Measurements from ENCODE around the gene CDC42BPB.

DNA sequence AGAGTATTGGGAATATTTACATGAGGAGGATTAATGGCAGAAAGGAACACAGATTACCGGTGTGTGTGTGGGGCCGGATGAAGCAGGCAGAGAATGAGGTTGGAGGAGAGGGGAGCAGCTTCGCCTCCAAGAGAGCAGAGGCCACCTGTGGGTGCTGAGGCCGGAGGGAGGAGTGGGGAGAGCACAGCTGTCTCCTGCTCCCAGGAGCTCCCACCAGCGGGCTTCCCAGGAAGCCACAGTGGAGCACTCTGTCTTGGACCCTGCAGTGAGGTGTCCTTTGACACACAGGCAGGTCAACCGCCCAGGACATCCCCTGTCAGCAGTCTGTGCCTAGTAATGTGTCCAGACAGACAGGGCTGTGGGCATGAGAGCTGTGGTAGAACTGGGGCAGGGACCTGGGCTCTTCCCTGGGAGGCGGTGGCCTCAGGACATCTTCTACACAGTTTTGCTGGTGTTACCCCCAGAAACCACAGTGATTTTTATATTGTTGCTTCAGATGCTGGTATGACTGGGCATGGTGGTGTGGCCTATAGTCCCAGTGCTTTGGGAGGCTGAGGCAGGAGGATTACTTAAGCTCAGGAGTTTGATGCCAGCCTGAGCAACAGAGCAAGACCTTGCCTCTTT, 153.3 kb downstream of the CDC42BPB start:
- TF ChIP-seq SIN3A (IDR thresholded peaks at IDR 0.05; ENCODE audit: borderline replicate concordance, insufficient read depth, low read depth, low read length): no peak
- TF ChIP-seq, protein P1, sequence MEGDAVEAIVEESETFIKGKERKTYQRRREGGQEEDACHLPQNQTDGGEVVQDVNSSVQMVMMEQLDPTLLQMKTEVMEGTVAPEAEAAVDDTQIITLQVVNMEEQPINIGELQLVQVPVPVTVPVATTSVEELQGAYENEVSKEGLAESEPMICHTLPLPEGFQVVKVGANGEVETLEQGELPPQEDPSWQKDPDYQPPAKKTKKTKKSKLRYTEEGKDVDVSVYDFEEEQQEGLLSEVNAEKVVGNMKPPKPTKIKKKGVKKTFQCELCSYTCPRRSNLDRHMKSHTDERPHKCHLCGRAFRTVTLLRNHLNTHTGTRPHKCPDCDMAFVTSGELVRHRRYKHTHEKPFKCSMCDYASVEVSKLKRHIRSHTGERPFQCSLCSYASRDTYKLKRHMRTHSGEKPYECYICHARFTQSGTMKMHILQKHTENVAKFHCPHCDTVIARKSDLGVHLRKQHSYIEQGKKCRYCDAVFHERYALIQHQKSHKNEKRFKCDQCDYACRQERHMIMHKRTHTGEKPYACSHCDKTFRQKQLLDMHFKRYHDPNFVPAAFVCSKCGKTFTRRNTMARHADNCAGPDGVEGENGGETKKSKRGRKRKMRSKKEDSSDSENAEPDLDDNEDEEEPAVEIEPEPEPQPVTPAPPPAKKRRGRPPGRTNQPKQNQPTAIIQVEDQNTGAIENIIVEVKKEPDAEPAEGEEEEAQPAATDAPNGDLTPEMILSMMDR (IDR thresholded peaks at IDR 0.05): no peak
- TF ChIP-seq, protein P2, sequence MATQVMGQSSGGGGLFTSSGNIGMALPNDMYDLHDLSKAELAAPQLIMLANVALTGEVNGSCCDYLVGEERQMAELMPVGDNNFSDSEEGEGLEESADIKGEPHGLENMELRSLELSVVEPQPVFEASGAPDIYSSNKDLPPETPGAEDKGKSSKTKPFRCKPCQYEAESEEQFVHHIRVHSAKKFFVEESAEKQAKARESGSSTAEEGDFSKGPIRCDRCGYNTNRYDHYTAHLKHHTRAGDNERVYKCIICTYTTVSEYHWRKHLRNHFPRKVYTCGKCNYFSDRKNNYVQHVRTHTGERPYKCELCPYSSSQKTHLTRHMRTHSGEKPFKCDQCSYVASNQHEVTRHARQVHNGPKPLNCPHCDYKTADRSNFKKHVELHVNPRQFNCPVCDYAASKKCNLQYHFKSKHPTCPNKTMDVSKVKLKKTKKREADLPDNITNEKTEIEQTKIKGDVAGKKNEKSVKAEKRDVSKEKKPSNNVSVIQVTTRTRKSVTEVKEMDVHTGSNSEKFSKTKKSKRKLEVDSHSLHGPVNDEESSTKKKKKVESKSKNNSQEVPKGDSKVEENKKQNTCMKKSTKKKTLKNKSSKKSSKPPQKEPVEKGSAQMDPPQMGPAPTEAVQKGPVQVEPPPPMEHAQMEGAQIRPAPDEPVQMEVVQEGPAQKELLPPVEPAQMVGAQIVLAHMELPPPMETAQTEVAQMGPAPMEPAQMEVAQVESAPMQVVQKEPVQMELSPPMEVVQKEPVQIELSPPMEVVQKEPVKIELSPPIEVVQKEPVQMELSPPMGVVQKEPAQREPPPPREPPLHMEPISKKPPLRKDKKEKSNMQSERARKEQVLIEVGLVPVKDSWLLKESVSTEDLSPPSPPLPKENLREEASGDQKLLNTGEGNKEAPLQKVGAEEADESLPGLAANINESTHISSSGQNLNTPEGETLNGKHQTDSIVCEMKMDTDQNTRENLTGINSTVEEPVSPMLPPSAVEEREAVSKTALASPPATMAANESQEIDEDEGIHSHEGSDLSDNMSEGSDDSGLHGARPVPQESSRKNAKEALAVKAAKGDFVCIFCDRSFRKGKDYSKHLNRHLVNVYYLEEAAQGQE (IDR thresholded peaks at IDR 0.05; ENCODE audit: insufficient read depth in 1 of 2, low read depth in 2 of 2, low read length in 1 of 2): no peak

Data from Panc1 (cell line).